HepG2 (cell line): Measurements from ENCODE around the gene WAS.
"Not testable (repeated sequence)": the region's sequence is repeated elsewhere in the genome, so short reads cannot be mapped to it uniquely, and the experiment has no call there.

Source experiments
- POLR2A ChIP-seq, 2 experiments: IDR thresholded peaks; 2 replicates each; pipeline ENCODE4 v1.6.1; 2011; ENCODE audit warnings: low read depth in 2 of 2, low read length in 2 of 2, mild to moderate bottlenecking in 1 of 2, moderate library complexity in 1 of 2; ENCODE audit not compliant: insufficient read depth in 1 of 2
- TF ChIP-seq, protein P1 (sequence below): sonication (generic); formaldehyde crosslinking; IDR thresholded peaks from 2 replicates; pipeline ENCODE4 v1.8.0; 2022; ENCODE audit warnings: missing genetic modification reagents, mild to moderate bottlenecking, moderate library complexity, borderline replicate concordance

DNA sequence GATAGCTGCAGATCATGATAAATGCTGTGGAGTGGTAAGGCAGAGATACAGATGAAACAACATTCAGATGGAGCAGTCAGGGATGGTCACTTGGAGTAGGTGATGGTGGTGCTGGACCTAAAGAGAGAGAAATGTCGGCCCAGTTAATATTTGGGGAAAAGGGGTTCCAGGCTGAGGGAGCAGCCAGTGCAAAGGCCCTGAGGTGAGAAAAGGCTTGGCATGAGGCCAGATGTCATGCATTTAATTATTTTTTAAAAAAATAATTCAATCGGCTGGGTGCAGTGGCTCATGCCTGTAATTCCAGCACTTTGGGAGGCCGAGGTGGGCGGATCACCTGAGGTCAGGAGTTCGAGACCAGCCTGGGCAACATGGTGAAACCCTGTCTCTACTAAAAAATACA is 8.1 kb downstream of the WAS start:
- TF ChIP-seq, protein P1, sequence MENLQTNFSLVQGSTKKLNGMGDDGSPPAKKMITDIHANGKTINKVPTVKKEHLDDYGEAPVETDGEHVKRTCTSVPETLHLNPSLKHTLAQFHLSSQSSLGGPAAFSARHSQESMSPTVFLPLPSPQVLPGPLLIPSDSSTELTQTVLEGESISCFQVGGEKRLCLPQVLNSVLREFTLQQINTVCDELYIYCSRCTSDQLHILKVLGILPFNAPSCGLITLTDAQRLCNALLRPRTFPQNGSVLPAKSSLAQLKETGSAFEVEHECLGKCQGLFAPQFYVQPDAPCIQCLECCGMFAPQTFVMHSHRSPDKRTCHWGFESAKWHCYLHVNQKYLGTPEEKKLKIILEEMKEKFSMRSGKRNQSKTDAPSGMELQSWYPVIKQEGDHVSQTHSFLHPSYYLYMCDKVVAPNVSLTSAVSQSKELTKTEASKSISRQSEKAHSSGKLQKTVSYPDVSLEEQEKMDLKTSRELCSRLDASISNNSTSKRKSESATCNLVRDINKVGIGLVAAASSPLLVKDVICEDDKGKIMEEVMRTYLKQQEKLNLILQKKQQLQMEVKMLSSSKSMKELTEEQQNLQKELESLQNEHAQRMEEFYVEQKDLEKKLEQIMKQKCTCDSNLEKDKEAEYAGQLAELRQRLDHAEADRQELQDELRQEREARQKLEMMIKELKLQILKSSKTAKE (CRISPR knock-in tag), result not testable (repeated sequence)
- not testable (repeated sequence) for TF ChIP-seq POLR2A (IDR thresholded peaks at IDR 0.05; ENCODE audit: insufficient read depth in 1 of 2, low read depth in 2 of 2, low read length in 2 of 2)
